GM12865 (cell line): ENCODE measurements around the gene ALX4.

ENCODE experiments used
- DNase-seq: peaks from one replicate; pipeline ENCODE4 v3.0.0; 2010; ENCODE audit warnings: low read depth
- H3K4me3 ChIP-seq: 2 replicates; pipeline ENCODE4 v1.5.1; 2011; ENCODE audit warnings: mild to moderate bottlenecking, low read depth, low read length, control low read depth
- CTCF ChIP-seq: IDR thresholded peaks from 2 replicates; pipeline ENCODE4 v1.5.1; 2011; ENCODE audit warnings: low read length, control low read depth, low read depth, inconsistent platforms; ENCODE audit not compliant: insufficient read depth; ENCODE audit errors: missing control alignments

The ALX4 gene

GRCh38 chr11:44224867-44225501, 85.0 kb downstream of the ALX4 start:
- no peak overlapping the region for H3K4me3 ChIP-seq
- TF ChIP-seq CTCF, result no peak
- no peak for DNase-seq

- TF ChIP-seq CTCF, result no peak
- no peak overlapping the region for H3K4me3 ChIP-seq
- no peak for DNase-seq
Measured at GRCh38 chr11:44223238-44223637, 86.7 kb downstream of the ALX4 start.

- no peak for DNase-seq
- no peak for TF ChIP-seq CTCF
- no peak overlapping the region for H3K4me3 ChIP-seq
Measured at GRCh38 chr11:44221992-44222391, 87.9 kb downstream of the ALX4 start.

- no peak for DNase-seq
- no peak for TF ChIP-seq CTCF
- no peak overlapping the region for H3K4me3 ChIP-seq
Measured at GRCh38 chr11:44221456-44221855, 88.5 kb downstream of the ALX4 start.

GRCh38 chr11:44219830-44220796, 89.8 kb downstream of the ALX4 start:
- TF ChIP-seq CTCF, result no peak
- no peak for DNase-seq
- no peak overlapping the region for H3K4me3 ChIP-seq

GRCh38 chr11:44217432-44217831, 92.5 kb downstream of the ALX4 start:
- no peak for TF ChIP-seq CTCF
- DNase-seq, result no peak
- no peak overlapping the region for H3K4me3 ChIP-seq

- no peak for TF ChIP-seq CTCF
- DNase-seq, result no peak
- no peak overlapping the region for H3K4me3 ChIP-seq
Measured at GRCh38 chr11:44213148-44213547, 96.8 kb downstream of the ALX4 start.
